Stromal cell of bone marrow (primary cell): ENCODE measurements around the gene NCOA1.
"Not testable (repeated sequence)": the region's sequence is repeated elsewhere in the genome, so short reads cannot be mapped to it uniquely, and the experiment has no call there.

Experiments
- DNase-seq: peaks from one replicate; pipeline ENCODE4 v3.0.0-alpha.2; 2012; ENCODE audit warnings: low read depth

NCOA1 gene

GRCh38 chr2:24508878-24509277, 17.8 kb downstream of the NCOA1 start:
- DNase-seq: no peak

- no peak for DNase-seq
These were observed 18.4 kb downstream of the NCOA1 start for GRCh38 chr2:24509425-24509824.

GRCh38 chr2:24509840-24510239, 18.8 kb downstream of the NCOA1 start:
- no peak for DNase-seq

- DNase-seq: no peak
These were observed 19.7 kb downstream of the NCOA1 start for GRCh38 chr2:24510771-24511170.

GRCh38 chr2:24511198-24511597, 20.1 kb downstream of the NCOA1 start:
- no peak for DNase-seq

- no peak for DNase-seq
These were observed 20.8 kb downstream of the NCOA1 start for GRCh38 chr2:24511894-24512293.

GRCh38 chr2:24512404-24512803, 21.4 kb downstream of the NCOA1 start:
- DNase-seq: no peak

GRCh38 chr2:24512831-24513230, 21.8 kb downstream of the NCOA1 start:
- no peak for DNase-seq

- no peak for DNase-seq
These were observed 22.4 kb downstream of the NCOA1 start for GRCh38 chr2:24513281-24514071.

- DNase-seq: no peak
These were observed 23.8 kb downstream of the NCOA1 start for GRCh38 chr2:24514820-24515219.

- no peak for DNase-seq
These were observed 24.3 kb downstream of the NCOA1 start for GRCh38 chr2:24515335-24515734.

GRCh38 chr2:24515831-24516230, 24.8 kb downstream of the NCOA1 start:
- no peak for DNase-seq

- DNase-seq: no peak
These were observed 26.2 kb downstream of the NCOA1 start for GRCh38 chr2:24517247-24517646.

GRCh38 chr2:24520175-24520574, 29.1 kb downstream of the NCOA1 start:
- DNase-seq: no peak

GRCh38 chr2:24521162-24521857, 30.3 kb downstream of the NCOA1 start:
- no peak for DNase-seq

- DNase-seq: no peak
These were observed 31.1 kb downstream of the NCOA1 start for GRCh38 chr2:24521975-24522639.

- DNase-seq: no peak
These were observed 36.5 kb downstream of the NCOA1 start for GRCh38 chr2:24527536-24527935.

- no peak for DNase-seq
These were observed 39.7 kb downstream of the NCOA1 start for GRCh38 chr2:24530796-24531195.

GRCh38 chr2:24531610-24532009, 40.6 kb downstream of the NCOA1 start:
- not testable (repeated sequence) for DNase-seq

GRCh38 chr2:24532057-24532456, 41.0 kb downstream of the NCOA1 start:
- not testable (repeated sequence) for DNase-seq

GRCh38 chr2:24533574-24533973, 42.5 kb downstream of the NCOA1 start:
- DNase-seq: not testable (repeated sequence)

- no peak for DNase-seq
These were observed 47.7 kb downstream of the NCOA1 start for GRCh38 chr2:24538720-24539119.

GRCh38 chr2:24539258-24539657, 48.2 kb downstream of the NCOA1 start:
- no peak for DNase-seq
